ENCODE measurements around the gene PLEKHA7.
A peak's percentile ranks its signal among the peaks of the same experiment; 100 is the strongest.
"Not testable (repeated sequence)": the region's sequence is repeated elsewhere in the genome, so short reads cannot be mapped to it uniquely, and the experiment has no call there.

Gene PLEKHA7, protein sequence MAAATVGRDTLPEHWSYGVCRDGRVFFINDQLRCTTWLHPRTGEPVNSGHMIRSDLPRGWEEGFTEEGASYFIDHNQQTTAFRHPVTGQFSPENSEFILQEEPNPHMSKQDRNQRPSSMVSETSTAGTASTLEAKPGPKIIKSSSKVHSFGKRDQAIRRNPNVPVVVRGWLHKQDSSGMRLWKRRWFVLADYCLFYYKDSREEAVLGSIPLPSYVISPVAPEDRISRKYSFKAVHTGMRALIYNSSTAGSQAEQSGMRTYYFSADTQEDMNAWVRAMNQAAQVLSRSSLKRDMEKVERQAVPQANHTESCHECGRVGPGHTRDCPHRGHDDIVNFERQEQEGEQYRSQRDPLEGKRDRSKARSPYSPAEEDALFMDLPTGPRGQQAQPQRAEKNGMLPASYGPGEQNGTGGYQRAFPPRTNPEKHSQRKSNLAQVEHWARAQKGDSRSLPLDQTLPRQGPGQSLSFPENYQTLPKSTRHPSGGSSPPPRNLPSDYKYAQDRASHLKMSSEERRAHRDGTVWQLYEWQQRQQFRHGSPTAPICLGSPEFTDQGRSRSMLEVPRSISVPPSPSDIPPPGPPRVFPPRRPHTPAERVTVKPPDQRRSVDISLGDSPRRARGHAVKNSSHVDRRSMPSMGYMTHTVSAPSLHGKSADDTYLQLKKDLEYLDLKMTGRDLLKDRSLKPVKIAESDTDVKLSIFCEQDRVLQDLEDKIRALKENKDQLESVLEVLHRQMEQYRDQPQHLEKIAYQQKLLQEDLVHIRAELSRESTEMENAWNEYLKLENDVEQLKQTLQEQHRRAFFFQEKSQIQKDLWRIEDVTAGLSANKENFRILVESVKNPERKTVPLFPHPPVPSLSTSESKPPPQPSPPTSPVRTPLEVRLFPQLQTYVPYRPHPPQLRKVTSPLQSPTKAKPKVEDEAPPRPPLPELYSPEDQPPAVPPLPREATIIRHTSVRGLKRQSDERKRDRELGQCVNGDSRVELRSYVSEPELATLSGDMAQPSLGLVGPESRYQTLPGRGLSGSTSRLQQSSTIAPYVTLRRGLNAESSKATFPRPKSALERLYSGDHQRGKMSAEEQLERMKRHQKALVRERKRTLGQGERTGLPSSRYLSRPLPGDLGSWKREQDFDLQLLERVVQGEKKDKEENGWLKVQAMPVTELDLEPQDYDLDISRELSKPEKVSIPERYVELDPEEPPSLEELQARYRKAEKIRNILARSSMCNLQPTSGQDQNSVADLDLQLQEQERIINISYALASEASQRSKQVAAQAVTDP

GRCh38 chr11:17014321-17014832 is at the start of gene PLEKHA7:
Gene PLEKHA7, minus strand, starts transcription at chr11:17014414. Its CDS starts 13 bp downstream, at chr11:17014401.
- DNase-seq (ENCODE audit: low spot score) = peak; percentile 49

- DNase-seq (ENCODE audit: low spot score) = peak; percentile 71
These were observed 49.2 kb upstream of the PLEKHA7 start for GRCh38 chr11:17063171-17064002.

DNA sequence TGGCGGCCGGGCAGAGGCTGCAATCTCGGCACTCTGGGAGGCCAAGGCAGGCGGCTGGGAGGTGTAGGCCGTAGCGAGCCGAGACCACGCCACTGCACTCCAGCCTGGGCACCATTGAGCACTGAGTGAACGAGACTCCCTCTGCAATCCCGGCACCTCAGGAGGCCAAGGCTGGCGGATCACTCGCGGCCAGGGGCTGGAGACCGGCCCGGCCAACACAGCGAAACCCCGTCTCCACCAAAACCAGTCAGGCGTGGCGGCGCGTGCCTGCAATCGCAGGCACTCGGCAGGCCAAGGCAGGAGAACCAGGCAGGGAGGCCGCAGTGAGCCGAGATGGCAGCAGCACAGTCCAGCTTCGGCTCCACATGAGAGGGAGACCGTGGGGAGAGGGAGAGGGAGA is 36.9 kb upstream of the PLEKHA7 start:
- not testable (repeated sequence) for DNase-seq (ENCODE audit: low spot score)

DNA sequence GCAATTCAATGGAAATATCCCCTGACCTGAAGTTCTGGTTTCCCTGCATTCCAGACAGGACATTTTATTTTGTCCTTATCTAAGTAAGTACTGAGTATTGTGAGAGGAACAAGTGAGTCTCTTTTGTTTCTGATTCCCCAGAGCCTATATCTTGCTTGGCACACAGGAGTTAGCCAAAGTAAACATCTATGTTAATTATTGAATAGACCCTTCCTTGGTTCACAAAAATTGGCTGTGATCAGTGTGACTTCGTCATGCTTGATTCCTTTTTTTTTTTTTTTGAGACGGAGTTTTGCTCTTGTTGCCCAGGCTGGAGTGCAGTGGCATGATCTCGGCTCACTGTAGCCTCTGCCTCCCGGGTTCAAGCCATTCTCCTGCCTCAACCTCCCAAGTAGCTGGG is 34.3 kb upstream of the PLEKHA7 start:
- not testable (repeated sequence) for DNase-seq (ENCODE audit: low spot score)

GRCh38 chr11:17046690-17047089 is 32.5 kb upstream of the PLEKHA7 start:
- no peak for DNase-seq (ENCODE audit: low spot score)

DNA sequence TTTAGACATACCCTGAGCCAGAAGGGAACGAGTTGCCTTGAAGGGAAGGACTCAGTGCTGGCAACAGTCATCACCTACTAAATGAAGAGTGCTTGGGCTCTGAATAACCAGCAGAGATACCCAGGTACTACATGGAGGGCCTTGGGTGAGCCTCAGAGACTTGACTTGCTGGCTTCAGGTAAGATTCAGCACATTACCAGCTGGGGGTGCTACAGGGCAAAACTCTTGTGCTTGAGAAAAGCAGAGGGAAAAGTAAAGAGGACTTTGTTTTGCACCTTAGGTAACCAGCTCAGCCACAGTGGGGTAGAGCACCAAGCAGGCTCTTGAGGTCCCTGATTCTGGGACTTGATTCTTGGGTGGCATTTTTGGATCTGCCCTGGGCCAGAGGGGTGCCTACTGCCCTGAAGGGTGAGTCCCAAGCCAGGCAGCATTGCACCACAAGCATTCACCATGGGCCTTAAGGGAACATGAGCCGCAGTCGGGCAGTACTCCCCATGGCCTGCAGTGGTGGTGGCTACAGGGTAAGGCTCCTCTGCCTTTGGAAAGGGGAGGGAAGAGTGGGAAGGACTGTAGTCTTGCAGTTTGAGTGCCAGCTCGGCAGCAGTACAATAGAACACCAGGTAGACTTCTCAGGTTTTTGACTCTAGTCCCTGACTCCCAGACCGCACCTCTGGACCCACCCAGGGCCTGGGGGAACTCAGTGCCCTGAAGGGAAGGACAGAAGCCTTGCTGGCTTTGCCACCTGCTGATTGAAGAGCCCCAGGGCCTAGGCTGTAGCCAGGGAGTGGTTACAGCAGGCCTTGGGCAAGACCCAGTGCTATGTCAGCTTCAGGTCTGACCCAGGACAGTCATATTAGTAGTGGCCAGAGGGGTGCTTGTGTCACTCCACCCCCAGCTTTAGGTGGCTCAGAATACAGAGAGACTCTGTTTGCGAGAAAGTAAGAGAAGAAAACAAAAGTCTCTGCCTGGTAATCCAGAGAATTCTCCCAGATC is 22.7 kb upstream of the PLEKHA7 start:
- DNase-seq (ENCODE audit: low spot score) = no peak

DNA sequence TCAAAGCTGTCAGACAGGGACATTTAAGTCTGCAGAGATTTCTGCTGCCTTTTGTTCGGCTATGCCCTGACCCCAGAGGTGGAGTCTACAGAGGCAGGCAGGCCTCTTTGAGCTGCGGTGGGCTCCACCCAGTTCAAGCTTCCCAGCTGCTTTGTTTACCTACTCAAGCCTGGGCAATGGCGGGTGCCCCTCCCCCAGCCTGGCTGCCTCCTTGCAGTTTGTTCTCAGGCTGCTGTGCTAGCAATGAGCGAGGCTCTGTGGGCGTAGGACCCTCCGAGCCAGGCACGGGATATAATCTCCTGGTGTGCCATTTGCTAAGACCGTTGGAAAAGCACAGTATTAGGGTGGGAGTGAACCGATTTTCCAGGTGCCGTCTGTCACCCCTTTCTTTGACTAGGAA is 19.8 kb upstream of the PLEKHA7 start:
- DNase-seq (ENCODE audit: low spot score) = not testable (repeated sequence)

DNA sequence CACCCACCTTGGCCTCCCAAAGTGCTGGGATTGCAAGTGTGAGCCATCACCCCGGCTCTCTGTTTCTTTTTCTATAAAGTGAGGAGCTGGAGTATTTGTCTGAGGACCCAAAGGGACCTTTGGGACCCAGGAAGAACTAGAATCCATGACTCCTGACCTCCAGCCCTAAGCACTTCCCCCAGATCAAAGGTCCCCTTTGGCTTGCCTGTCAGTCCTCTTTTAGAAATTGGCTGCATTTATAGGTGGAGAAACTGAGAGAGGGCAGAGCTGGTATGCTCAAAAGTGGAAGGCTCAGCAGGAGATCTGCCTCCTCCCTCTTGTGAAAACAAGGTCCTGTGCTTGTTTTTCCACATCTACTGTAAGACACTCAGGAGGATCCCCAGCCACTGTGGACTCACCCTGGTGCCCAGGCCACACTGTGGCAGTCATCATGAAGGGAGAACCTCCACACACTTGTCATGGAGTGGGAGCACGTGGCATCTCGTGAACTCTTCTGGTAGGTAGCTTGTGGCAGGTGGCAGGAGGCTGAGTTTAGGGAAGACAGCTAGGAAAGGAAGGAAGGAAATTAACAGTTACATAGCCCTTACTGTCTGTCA is 12.4 kb upstream of the PLEKHA7 start:
- DNase-seq (ENCODE audit: low spot score) = no peak

GRCh38 chr11:17024924-17025323 is 10.7 kb upstream of the PLEKHA7 start:
- no peak for DNase-seq (ENCODE audit: low spot score)

- DNase-seq (ENCODE audit: low spot score) = no peak
These were observed 7.3 kb upstream of the PLEKHA7 start for GRCh38 chr11:17021511-17021910.

DNA sequence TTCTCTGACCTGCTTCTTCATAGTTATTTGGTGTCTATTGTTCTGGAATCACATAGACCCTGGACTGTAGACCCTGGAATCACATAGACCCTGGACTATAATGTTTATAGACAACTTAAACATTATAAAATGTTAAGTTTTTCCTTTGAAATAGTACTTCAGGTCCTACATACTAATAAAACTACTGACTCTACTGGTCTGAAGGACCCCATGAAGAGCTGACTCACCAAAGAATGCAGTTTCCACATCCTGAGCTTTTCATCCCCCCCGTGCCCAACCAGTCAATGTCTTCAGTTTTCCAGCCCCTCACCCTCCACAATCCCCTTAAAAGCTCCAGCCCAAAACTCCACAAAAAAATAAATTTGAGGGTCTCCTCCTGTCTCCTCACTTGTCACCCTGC is 6.6 kb upstream of the PLEKHA7 start:
- no peak for DNase-seq (ENCODE audit: low spot score)

DNA sequence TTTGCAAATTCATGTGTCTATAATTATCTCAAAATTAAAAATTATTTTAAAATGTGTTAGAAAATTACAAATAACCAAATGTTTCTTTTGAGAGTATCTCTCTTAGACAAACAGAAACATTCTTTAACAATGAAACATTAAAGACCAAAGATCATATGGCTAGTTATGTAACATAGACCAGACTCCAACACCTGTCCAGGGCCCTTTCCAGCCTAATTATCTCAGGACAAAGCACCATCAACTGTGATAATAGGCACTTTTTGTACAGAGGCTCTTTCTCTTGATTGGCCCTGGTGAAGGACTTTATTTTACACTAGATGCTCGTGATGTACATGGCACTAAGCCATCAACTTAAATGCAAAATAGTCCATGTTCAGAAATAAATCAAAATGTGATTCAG is 5.0 kb upstream of the PLEKHA7 start:
- DNase-seq (ENCODE audit: low spot score) = no peak

GRCh38 chr11:17015627-17016126 is 1.5 kb upstream of the PLEKHA7 start:
- DNase-seq (ENCODE audit: low spot score) = peak; percentile 34

- DNase-seq (ENCODE audit: low spot score) = peak; percentile 44
These were observed 816 bp upstream of the PLEKHA7 start for GRCh38 chr11:17014833-17015626.

GRCh38 chr11:17013548-17014320 is 480 bp downstream of the PLEKHA7 start:
- no peak for DNase-seq (ENCODE audit: low spot score)

DNA sequence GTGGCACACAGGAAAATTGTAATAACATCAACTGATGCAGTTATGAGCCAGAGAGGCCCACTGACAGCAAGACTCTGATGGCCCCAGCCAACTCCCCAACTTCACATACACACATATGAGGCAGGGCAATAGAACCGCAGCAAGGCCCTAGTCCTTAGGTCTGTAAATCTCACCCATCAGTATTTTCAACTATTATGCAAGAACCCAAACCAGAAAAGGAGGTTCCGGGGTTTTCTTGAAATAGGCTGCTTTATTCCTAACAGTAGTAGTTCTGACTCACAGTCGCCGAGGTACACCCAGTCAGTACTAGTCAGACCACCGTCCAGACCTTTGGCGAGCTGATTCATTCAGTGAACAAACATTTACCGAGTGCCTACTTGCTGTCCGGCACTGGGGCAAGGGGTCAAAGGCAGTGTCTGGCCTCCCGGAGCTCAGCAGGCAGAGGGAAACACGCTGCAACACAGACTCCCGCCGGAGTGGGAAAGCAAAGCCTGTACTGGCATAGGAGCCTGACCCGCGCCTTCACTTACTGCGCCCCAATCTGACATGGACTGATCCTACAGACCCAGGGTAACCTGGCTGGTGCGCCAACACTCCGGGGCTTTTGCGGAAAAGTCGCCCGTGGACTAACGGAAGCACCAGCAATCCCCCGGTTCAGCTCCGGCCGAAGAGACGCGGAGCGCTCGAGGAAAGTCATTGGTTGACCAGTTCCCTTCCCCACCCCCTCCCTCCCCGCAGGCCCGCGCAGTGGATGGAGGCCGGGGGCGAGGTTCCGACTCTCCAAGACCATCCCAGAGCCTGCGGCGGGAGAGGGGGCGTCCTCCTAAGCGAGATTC is 1.3 kb downstream of the PLEKHA7 start:
- DNase-seq (ENCODE audit: low spot score) = no peak

DNA sequence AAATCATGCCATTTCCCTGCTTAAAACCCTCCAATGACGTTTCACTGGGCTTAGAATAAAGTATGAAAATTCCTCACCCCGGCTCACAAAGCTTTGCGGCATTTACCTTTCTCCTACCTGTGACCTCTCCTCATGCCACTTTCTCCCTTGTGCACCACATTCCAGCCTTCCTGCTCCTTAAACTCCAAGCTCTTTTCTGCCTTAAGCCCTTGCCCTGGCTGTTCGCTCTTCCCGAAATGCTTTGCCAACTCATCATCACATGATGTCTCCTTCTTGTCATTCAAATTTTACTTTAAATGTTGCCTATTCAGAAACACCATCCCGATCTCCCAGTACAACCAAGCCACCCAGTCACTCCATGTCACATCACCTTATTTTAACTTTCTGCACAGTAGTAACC is 2.0 kb downstream of the PLEKHA7 start:
- DNase-seq (ENCODE audit: low spot score) = no peak

Measured in AG20443 (cell line).